NT2/D1 (cell line): Measurements from ENCODE around the gene GNE.

Source experiments
- DNase-seq: peaks from one replicate; pipeline ENCODE4 v3.0.0-alpha.2; 2011; ENCODE audit warnings: low read depth, low spot score
- H3K27me3 ChIP-seq: 2 replicates; pipeline ENCODE4 v1.6.0; 2011; ENCODE audit warnings: mild to moderate bottlenecking; ENCODE audit not compliant: insufficient read length, insufficient read depth
- H3K36me3 ChIP-seq: 2 replicates; pipeline ENCODE4 v1.6.1; 2011; ENCODE audit warnings: mild to moderate bottlenecking, low read length, mixed read lengths; ENCODE audit not compliant: insufficient read depth, insufficient read length
- H3K4me1 ChIP-seq: 2 replicates; pipeline ENCODE4 v1.5.1; 2011; ENCODE audit not compliant: insufficient read depth, insufficient read length
- H3K4me3 ChIP-seq: 2 replicates; pipeline ENCODE4 v1.5.1; 2011; ENCODE audit warnings: low read depth; ENCODE audit not compliant: insufficient read length
- H3K9ac ChIP-seq: 2 replicates; pipeline ENCODE4 v1.6.0; 2011; ENCODE audit warnings: low read depth; ENCODE audit not compliant: insufficient read length
- H3K9me3 ChIP-seq: 2 replicates; pipeline ENCODE4 v1.5.1; 2011; ENCODE audit warnings: mild to moderate bottlenecking, low read length; ENCODE audit not compliant: insufficient read depth
- SUZ12 ChIP-seq: IDR thresholded peaks from 2 replicates; pipeline ENCODE4 v1.6.1; 2011; ENCODE audit not compliant: insufficient read length, insufficient read depth; ENCODE audit errors: extremely low read depth
- YY1 ChIP-seq: IDR thresholded peaks from 2 replicates; pipeline ENCODE4 v1.6.1; 2011; ENCODE audit not compliant: insufficient read length, insufficient read depth
- ZNF274 ChIP-seq: IDR thresholded peaks from 2 replicates; pipeline ENCODE4 v1.6.1; 2011; ENCODE audit warnings: mild to moderate bottlenecking, low read depth, low read length

GNE gene

GRCh38 chr9:36164989-36165388 is 93.3 kb downstream of the GNE start:
- Histone ChIP-seq H3K36me3 (peaks cover 8% of the 10 kb centered on the region), H3K27me3 (no peaks in the 10 kb centered on the region), H3K9me3 (no peaks in the 10 kb centered on the region), H3K4me1 (peaks cover 18% of the 10 kb centered on the region), H3K4me3 (no peak overlapping the region), H3K9ac (no peak overlapping the region)
- TF ChIP-seq SUZ12 = no peak
- no peak for TF ChIP-seq ZNF274
- TF ChIP-seq YY1 = no peak
- DNase-seq = no peak
